Muscle of arm (tissue), 12 donors: ENCODE data around the gene SMCHD1. TPM values are rescaled to one million over a fixed set of nuclear protein-coding genes. Genes with fewer than 3 reads are reported as not detected.
"Not testable (repeated sequence)": the region's sequence is repeated elsewhere in the genome, so short reads cannot be mapped to it uniquely, and the experiment has no call there.

Experiments
- DNase-seq: peaks from one replicate; pipeline ENCODE4 v3.0.0-alpha.2; 2013
- polyA plus RNA-seq, 12 donors: library from polyadenylated mRNA; unstranded; fragments of 120-200 nt; gene quantifications; one replicate each; pipeline ENCODE4 v1.2.1, GENCODE V29; 2013; ENCODE audit not compliant: insufficient read length in 12 of 12

Gene SMCHD1
- polyA plus RNA-seq, 12 donors, result 29.0 to 61.4 (median 41.2) TPM; not detected in 1

DNA sequence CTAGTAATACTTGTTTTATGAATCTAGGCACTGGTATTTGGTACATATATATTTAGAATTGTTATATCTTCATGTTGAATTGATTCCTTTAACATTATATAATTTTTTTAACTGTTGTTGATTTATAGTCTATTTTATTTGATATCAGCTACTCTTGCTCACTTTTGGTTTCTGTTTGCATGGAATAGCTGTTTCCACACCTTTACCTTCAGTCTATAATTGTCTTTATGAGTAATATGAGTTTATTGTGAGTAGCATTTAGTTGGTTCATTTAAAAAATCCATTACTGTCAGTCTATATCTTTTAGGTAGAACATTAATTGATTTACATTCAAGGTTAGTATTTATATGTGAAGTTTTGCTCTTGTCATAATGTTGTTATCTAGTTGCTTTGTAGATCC lies 58.6 kb downstream of the SMCHD1 start:
- no peak for DNase-seq

DNA sequence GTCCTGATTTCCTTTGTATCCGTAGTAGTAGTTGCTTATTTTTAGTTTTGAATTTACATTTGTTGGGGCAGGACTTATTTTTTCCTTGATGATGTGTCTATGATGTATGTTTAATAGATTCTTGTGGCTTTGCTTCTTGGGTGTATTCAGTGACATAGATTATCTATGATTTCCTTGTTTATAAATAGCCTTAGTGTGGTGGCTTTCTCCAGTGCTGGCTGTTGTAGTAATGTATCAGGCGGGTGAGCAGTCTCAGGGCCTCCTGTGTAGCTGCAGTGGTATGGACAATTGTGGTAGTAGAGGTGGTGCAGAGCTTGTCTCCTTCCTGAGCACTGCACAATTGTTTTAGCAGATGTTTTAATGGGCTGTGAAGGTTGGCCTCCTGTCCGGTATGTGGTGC lies 60.5 kb downstream of the SMCHD1 start:
- no peak for DNase-seq

DNA sequence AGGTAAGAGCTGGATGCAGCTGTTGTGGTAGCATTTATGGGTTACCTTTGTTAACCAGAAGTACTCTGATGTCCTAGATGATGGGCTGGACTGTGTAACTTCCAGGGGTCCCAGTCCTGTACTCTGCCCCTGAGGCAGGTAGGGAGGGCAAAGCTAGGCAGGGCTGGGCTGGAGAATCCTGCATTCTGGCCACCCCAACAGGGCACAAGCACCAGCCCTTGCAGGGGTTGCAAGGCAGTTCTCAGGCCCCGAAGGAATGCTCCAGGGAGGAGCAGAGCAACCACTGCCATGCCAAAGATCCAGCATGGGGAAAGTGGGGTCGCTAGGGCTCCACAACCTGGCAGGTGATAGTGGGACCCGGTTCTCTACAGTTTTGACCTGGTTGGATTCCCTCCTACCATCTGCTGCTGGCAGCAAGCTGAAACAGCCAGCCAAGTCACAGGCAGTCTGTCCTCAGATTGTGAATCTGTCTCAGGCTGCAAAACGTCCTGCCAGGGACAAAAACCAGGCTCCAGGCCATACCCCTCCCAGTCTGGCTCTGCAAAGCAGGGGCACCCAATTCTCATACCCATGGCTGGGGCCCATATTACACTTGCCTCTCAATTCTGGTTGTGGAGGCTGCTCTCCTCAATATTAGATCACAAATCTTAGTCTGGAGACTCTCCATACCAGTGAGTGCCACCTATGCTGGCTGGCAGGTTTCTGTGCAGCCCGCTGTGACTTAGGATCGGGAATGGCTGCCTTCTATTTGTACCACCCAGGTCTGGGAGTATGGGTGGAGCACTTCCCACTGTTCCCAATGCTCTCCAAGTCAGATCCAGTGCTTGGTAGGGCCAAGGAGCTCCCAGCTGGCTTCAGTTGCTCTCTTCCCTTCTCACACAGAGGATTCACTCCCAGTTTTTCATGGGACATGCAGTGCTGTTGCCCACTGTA lies 61.1 kb downstream of the SMCHD1 start:
- DNase-seq, result no peak

DNA sequence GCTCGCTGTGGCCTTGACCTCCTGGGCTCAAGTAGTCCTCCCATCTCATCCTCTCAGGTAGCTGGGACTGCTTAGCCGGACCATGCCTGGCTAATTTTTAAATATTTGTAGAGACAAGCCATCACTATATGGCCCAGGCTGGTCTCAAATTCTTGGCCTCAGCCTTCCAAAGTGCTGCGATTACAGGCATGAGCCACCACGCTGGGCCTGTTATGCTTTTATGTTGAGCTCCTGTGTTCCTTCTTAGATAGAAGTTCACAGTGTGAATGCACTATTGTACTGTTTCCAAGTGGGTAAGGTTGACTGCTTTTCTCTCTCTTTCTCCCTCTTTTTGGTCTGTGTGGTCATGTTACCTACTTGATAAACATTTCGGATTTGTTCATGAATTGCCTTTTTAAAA lies 61.9 kb downstream of the SMCHD1 start:
- no peak for DNase-seq

DNA sequence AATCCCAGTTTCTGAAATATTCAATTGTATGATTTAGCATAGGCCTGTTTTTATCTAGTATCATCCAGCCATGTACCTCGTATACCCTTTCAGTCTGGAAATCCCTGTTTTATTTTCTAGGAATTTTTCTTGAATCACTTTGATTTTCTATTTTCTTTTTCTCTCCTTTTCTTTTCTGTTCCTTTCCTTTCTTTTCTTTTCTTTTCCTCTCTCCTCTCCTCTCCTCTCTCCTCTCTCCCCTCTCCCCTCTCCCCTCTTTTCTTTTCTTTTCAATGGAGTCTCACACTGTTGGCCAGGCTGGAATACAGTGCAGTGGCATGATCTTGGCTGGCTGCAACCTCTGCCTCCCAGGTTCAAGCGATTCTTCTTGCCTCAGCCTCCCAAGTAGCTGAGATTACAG lies 63.5 kb downstream of the SMCHD1 start:
- no peak for DNase-seq

DNA sequence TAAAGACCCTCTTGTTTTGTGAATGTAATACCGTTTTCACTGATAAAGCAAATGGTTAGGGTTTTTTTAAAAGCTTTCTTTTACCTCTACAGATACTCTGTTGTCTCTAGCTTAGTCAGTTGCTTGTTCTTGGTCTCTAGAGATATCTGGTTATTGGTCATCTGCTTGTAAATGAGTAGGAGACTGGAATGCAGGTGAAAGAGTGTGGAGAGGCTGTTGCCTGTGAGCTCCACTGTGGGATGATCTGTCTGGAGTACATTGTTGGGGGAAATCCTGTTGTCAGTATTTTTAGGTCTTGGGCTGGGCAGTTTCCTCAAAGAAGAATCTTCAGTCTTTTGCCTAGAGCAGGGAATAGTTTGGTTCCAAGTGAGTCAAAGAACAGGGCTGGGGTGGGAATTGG lies 67.7 kb downstream of the SMCHD1 start:
- no peak for DNase-seq

DNA sequence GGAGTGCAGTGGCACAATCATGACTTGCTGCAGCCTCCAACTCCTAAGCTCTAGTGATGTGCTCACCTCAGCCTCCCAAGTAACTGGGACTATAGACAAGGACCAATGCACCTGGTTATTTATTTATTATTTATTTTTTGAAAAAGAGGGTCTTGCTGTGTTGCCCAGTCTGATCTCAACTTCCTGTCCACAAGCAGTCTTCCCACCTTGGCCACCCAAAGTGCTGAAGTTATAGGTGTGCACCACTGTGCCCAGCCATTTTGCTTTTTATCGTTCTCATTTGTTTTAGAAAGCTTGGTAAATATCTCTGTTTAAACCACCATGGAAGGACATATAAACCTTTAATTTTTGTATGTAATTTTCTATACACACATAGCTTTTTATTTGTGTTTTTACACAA lies 74.2 kb downstream of the SMCHD1 start:
- DNase-seq, result no peak

DNA sequence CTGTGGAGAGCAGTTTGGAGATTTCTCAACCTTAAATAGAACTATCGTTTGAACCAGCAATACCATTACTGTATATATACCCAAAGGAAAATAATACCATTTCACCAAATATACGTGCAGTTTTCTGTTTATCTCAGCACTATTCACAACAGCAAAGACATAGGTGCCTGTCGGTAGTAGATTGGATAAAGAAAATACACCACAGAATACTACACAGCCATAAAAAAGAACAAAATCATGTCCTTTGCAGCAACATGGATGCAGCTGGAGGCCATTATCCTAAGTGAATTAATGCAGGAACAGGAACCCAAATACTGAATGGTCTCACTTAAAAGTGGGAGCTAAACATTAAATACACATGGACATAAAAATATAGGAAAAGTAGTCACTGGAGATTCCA lies 81.3 kb downstream of the SMCHD1 start:
- DNase-seq, result no peak

DNA sequence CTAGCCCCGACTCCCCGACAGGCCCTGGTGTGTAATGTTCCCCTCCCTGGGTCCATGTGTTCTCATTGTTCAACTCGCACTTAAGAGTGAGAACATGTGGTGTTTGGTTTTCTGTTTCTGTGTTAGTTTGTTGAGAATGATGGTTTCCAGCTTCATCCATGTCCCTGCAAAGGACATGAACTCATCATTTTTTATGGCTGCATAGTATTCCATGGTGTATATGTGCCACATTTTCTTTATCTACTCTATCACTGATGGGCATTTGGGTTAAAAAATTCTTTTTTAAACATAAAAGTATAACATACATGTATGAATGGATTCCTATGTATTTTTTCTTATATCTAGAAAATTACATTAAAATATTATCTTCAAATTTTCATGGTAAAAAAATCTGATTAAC lies 84.6 kb downstream of the SMCHD1 start:
- not testable (repeated sequence) for DNase-seq

DNA sequence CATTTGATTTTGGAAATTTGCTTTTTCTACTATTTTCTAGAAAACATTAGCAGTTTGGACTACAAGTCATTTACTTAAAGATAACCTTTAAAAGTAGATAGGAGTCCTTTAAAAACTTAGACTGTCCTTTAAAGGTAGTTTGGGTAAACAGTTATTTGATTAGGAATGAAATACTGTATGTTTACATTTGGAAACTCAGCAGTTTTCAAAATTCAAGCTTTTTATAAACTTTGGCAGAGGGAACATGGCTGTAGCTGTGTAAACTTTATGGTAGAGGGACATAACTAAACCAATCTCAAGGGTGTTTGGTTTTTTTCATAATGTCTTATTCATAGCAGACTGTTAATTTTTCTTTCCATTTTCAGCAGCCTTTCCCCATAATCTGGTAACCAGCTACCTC lies 90.7 kb downstream of the SMCHD1 start:
- no peak for DNase-seq

DNA sequence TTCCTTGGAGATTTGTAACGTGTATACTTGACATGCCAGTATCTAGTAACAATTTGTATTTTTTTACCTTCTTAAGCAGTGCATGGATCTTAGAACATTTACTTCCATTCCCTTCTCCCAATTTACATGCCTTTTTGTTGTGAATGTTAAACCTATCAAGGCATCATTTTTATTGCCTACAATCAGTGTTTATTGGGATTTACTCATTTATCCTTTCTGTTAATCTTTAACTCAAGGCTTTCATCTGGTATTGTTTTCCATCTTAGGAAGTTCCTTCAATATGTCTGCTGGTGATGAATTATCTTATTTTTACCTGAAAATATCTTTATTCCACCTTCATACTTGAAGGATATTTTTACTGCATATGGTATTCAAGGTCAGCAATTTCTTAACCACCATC lies 102.8 kb downstream of the SMCHD1 start:
- no peak for DNase-seq

DNA sequence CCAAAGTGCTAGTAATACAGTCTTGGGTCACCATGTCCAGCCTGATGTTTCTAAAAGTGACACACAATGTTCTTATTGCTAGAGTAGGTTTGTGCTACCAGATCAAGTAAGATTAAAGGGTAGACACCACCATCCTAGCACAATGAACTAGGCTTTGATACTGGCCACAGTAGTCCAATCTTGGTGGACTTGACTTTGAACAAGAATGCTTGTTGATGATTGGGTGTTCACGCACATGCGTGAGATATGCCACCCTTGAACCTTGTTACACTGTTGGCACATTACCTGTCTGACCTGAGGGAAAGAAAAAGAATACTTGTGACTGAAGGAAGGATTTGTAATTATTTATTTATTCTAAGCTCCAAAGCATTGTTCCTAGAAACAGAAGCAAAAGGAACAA lies 119.1 kb downstream of the SMCHD1 start:
- no peak for DNase-seq

DNA sequence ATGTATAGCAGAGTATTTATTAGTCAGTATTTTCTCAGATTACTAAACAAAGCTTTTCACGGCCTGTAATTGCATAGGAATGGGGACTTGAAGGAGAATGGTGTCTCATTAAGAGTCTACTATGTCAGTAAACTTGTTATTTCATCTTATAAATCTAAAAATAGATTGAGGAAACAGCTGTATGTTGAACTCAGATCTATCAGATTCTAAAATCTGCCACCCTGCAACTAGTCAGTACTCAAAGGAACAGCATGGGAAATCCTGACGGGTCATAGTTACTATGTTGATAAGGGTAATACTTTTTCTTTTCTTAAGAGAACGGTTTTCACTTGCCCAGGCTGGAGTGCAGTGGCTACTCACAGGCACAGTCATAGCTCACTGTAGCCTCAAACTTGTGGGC lies 121.1 kb downstream of the SMCHD1 start:
- DNase-seq, result no peak

DNA sequence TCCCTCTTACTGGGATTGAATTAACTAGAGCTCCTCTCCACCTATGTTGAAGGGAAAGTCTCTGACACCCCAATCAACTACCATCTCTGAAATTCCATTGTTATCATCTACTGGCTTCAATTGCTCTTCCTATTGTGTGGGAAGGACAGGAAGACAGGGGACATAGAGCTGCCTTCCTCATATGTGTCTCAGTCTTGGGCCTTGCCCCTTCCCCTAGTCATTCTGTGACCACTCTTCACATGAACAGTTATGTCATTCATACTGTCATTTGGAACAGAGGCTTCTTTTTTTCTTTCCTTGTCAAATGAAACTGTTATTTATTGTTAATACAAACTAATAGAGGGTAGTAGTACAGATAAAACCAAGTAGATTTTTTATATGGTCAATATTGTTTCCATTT lies 121.7 kb downstream of the SMCHD1 start:
- no peak for DNase-seq

DNA sequence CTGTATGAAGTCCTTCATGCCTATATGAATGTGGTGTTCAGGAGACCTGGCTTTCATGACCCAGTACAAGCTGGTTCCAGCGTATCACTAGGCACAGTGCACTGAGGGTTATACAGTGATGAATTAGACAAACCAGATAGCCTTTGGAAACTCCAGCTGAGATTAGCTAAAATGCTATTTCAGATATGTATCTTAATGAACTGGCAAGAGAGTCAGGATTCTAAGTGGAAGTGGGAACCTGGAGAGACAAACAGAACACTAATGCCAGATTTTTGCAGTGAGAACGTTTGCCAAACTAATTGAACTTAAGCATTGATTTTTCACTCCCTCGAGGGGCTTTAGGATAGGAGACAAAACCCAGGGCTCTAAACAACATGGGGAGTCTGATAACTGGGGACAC lies 125.2 kb downstream of the SMCHD1 start:
- DNase-seq, result no peak

DNA sequence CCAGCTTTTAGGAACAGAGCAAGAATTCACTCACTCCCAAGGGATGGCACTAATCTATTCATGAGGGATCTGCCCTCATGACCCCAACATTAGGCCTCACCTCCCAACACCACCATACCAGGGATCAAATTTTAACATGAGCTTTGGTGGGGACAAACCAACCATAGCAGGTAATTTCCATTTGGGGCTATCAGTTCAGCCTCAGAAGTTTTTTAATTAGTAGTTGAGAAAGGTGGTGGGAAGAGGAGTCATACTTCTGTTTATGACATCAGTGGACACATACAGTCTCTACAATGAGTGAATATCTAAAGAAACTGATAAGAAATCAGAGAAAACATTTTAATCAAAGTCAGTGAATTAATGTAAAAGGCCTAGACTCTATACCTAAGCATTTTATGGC lies 131.7 kb downstream of the SMCHD1 start:
- no peak for DNase-seq

DNA sequence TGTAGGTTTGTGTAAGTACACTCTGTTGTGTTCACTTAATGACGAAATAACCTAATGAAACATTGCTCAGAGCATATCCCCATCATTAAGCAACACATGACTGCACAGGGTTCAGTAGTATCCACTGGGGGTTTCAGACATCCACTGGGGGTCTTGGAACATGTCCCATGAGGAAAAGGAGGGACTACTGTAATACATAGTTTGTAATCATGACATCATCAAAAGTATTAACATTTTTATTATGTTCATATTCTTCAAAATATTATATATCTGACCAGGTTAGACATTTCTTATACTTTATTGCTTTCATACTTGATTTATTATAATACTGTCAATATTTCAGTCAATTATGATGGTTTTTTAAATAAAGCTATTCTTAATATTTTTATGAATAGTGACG lies 136.9 kb downstream of the SMCHD1 start:
- no peak for DNase-seq

DNA sequence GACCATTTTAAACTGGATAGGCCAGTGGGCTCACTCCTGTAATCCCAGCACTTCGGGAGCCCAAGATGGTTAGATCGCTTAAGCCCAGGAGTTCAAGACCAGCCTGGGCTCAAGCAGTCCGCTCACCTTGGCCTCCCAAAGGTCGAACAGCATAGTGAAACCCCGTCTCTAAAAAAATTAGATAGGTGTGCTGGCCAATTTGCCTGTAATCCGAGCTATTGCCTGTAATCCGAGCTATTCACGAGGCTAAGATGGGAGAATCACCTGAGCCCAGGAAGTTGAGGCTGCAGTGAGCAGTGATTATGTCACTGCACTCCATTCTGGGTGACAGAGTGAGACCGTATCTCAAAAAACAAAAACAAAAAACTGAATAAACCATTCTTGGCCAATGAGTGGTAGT lies 138.6 kb downstream of the SMCHD1 start:
- DNase-seq, result no peak

DNA sequence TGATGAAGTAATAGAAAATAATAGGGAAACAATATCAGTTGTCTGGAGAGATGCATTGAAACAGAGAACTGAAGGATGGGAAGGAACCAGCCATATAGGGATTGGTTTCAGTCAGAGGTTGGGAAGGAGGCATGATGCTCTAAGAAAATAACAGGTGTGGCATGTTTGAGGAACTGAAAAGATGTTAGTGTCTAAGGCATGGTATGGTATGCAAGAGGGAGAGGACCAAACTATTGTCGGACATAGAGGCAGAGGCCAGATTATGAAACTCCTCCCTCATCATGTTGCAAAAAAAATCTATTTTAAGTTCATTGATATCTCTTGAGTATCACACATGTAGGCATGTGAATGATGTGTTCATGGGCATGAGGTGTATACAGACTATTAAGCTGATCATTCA lies 142.4 kb downstream of the SMCHD1 start:
- no peak for DNase-seq

DNA sequence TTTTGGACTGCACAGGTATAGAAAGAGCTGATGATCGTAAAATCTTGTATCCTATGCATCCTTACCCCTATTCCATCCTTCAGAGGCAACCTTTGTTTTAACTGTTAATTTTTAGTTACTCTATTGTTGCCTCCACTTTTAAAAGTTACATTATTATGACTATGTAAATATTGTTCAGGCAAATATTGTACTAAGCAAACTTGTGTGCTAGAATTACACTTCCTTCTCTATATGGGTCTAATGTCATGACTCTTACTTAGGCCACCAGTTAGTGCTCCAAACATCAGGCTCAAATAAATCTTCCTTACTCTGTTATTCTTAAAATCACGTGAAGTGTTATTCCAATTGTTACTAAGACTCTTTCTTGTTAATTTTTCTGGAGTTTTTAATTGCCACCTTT lies 143.8 kb downstream of the SMCHD1 start:
- DNase-seq, result no peak

DNA sequence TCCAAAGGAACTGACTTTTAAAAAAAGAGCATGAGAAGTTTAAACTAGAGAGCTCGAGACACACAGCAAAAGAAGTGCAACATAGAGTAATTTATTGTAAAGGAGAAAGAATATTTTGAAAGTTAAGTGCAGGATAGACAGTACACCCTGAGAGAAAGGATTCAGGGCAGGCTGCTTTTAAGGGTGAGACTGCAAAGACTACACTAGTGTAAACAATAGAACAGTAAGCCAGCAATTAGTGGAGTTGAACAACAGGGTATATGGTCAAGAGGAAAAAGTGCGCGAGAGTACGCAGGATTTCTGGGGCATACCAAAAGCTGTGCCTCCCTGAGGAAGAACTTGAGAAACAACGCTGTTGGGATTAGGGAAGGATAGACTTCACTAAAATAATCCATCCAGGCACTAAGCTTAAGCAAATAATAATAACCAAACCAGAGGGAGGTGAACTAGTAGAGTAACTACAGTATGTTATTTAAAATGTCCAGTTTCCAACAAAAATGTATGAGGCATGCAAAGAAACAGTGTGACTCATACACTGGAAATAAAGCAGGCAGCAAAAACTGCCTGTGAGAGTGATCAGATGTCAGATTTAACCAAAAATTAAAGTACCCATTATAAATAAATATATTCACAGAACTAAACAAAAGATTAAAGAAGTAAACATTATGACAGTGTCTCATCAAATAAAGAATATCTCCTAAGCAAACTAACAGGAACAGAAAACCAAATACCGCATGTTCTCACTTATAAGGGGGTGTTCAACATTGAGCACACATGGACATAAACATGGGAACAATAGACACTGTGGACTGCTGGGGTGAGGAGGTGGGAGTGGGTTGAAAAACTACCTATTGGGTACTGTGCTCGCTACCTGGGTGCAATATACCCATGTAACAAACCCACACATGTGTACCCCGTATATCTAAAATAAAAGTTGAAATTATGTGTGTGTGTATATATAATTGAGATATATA lies 150.7 kb downstream of the SMCHD1 start:
- no peak for DNase-seq

DNA sequence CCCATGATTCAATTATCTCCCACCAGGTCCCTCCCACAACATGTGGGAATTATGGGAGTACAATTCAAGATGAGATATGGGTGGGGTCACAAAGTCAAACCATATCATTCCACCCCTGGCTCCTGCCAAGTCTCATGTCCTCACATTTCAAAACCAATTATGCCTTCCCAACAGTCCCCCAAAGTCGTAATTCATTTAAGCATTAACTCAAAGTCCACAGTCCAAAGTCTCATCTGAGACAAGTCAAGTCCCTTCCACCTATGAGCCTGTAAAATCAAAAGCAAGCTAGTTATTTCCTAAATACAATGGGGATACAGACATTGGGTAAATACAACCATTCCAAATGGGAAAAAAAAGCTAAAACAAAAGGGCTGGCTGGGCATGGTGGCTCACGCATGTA lies 153.1 kb downstream of the SMCHD1 start:
- DNase-seq, result not testable (repeated sequence)

DNA sequence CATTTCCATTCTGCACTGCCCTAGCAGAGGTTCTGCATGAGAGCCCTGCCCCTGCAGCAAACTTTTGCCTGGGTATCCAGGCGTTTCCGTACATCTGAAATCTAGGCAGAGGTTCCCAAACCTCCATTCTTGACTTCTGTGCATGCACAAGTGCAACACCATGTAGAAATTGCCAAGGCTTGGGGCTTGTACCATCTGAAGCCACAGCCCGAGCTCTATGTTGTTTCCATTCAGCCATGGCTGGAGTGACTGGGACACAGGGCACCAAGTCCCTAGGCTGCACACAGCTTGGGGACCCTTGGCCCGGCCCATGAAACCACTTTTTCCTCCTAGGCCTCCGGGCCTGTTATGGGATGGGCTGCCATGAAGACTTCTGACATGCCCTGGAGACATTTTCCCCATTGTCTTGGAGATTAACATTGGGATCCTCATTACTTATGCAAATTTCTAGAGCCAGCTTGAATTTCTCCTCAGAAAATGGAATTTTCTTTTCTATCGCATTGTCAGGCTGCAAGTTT lies 154.2 kb downstream of the SMCHD1 start:
- not testable (repeated sequence) for DNase-seq
